Endodermal cell (in vitro differentiated cells): Measurements from ENCODE around the gene SIRT6. TPM values are rescaled to one million over a fixed set of nuclear protein-coding genes. Genes with fewer than 3 reads are reported as not detected.
"Not testable (repeated sequence)": the region's sequence is repeated elsewhere in the genome, so short reads cannot be mapped to it uniquely, and the experiment has no call there.

Source experiments
- DNase-seq: peaks from one replicate; pipeline ENCODE4 v3.0.0-alpha.2; 2017
- H3K27ac ChIP-seq: 2 replicates; pipeline ENCODE4 v1.5.1; 2013; ENCODE audit warnings: mild to moderate bottlenecking, low read depth, low read length, moderate library complexity
- H3K27me3 ChIP-seq: 2 replicates; pipeline ENCODE4 v1.6.1; 2013; ENCODE audit warnings: mild to moderate bottlenecking, low read length, moderate library complexity; ENCODE audit not compliant: insufficient read depth, control insufficient read depth, poor library complexity, severe bottlenecking
- H3K36me3 ChIP-seq: 2 replicates; pipeline ENCODE4 v1.7.0; 2013; ENCODE audit warnings: mild to moderate bottlenecking, low read length, moderate library complexity; ENCODE audit not compliant: control insufficient read depth, insufficient read depth
- H3K4me1 ChIP-seq: one replicate; pipeline ENCODE4 v1.7.0; 2013; ENCODE audit warnings: low read length; ENCODE audit not compliant: control insufficient read depth, insufficient read depth
- H3K4me3 ChIP-seq: 2 replicates; pipeline ENCODE4 v1.5.1; 2013; ENCODE audit warnings: mild to moderate bottlenecking, low read length, moderate library complexity
- H3K9ac ChIP-seq: 2 replicates; pipeline ENCODE4 v1.6.1; 2013; ENCODE audit warnings: mild to moderate bottlenecking, low read length, moderate library complexity; ENCODE audit not compliant: poor library complexity, severe bottlenecking; ENCODE audit errors: extremely low read depth
- H3K9me3 ChIP-seq: 2 replicates; pipeline ENCODE4 v1.6.1; 2013; ENCODE audit warnings: mild to moderate bottlenecking, low read length, moderate library complexity; ENCODE audit not compliant: control insufficient read depth
- H3K27ac Mint-ChIP-seq: 2 replicates; pipeline ENCODE4 v1.8.0; 2020; ENCODE audit warnings: mixed read lengths
- H3K27me3 Mint-ChIP-seq: 2 replicates; pipeline ENCODE4 v1.8.0; 2021; ENCODE audit warnings: mild to moderate bottlenecking, mixed read lengths; ENCODE audit not compliant: insufficient read depth
- H3K36me3 Mint-ChIP-seq: 2 replicates; pipeline ENCODE4 v1.8.0; 2020; ENCODE audit warnings: low read depth, mixed read lengths
- H3K4me1 Mint-ChIP-seq: 2 replicates; pipeline ENCODE4 v1.8.0; 2020; ENCODE audit warnings: mixed read lengths
- H3K4me3 Mint-ChIP-seq: 2 replicates; pipeline ENCODE4 v1.8.0; 2020; ENCODE audit warnings: mild to moderate bottlenecking, moderate library complexity, mixed read lengths
- H3K9me3 Mint-ChIP-seq: 2 replicates; pipeline ENCODE4 v1.8.0; 2020; ENCODE audit warnings: mild to moderate bottlenecking, mixed read lengths
- CTCF ChIP-seq: fragments of 200-600 bp; sonication (generic); conservative IDR thresholded peaks from 2 replicates; pipeline ENCODE4 v1.5.0; 2021; ENCODE audit warnings: antibody characterized with exemption, mild to moderate bottlenecking
- WGBS, 2 experiments: methylation state at CpG; one replicate each; pipeline versions ENCODE4 v1.1.5 to v1.1.7; 2013; ENCODE audit warnings: missing lambda C conversion rate in 2 of 2, mixed read lengths in 1 of 2; ENCODE audit not compliant: insufficient coverage in 1 of 2, insufficient read length in 1 of 2; 5-methylcytosine and 5-hydroxymethylcytosine counted together
- total RNA-seq, 2 donors: library from RNA; stranded (reverse); fragmentation: NEBNext Ultra II Directional in 1 of 2; extraction: Animal tissue kit (Norgen Biotek cat#: 25700) in 1 of 2; gene quantifications; 2 replicates in 1 of 2; 3 replicates in 1 of 2; pipeline ENCODE4 v1.2.1, GENCODE V29; 2021

Gene SIRT6
- total RNA-seq, 2 donors from 2014 or later, result 22.1 to 29.1 TPM

GRCh38 chr19:4136680-4137088 lies 45.7 kb downstream of the SIRT6 start:
- no peaks in the 10 kb centered on the region for H3K27me3 ChIP-seq
- H3K4me3 ChIP-seq, result no peak overlapping the region
- Mint-ChIP-seq H3K36me3 (no peaks in the 10 kb centered on the region), H3K27ac (no peak overlapping the region), H3K4me1 (peaks cover 1% of the 10 kb centered on the region), H3K27me3 (peaks cover 4% of the 10 kb centered on the region), H3K9me3 (no peaks in the 10 kb centered on the region), H3K4me3 (no peak overlapping the region)
- H3K9me3 ChIP-seq, result no peaks in the 10 kb centered on the region
- TF ChIP-seq CTCF, result no peak
- 93 to 94% methylated on average over 7 to 8 of the region's 8 CpGs for WGBS, 2 experiments
- no peak overlapping the region for H3K9ac ChIP-seq
- DNase-seq, result no peak
- H3K4me1 ChIP-seq, result no peaks in the 10 kb centered on the region
- no peaks in the 10 kb centered on the region for H3K36me3 ChIP-seq
- H3K27ac ChIP-seq, result no peak overlapping the region

- H3K36me3 Mint-ChIP-seq, DNase-seq, H3K9me3 Mint-ChIP-seq, H3K4me1 ChIP-seq, H3K9me3 ChIP-seq, H3K4me1 Mint-ChIP-seq, H3K27ac ChIP-seq, H3K36me3 ChIP-seq, H3K27me3 Mint-ChIP-seq, H3K27me3 ChIP-seq, H3K9ac ChIP-seq, H3K4me3 Mint-ChIP-seq, H3K4me3 ChIP-seq, H3K27ac Mint-ChIP-seq: not testable (repeated sequence)
- WGBS, 2 experiments, result 94 to 98% methylated on average over 9 of the region's 9 CpGs
Observed at GRCh38 chr19:4135386-4135785, 47.0 kb downstream of the SIRT6 start.

- Mint-ChIP-seq H3K4me3 (no peak overlapping the region), H3K27me3 (peaks cover 4% of the 10 kb centered on the region), H3K9me3 (no peaks in the 10 kb centered on the region), H3K36me3 (no peaks in the 10 kb centered on the region), H3K4me1 (no peaks in the 10 kb centered on the region), H3K27ac (no peak overlapping the region)
- H3K9ac ChIP-seq, result no peak overlapping the region
- no peaks in the 10 kb centered on the region for H3K9me3 ChIP-seq
- WGBS, 2 experiments, result 68 to 77% methylated on average over 6 of the region's 6 CpGs
- no peaks in the 10 kb centered on the region for H3K27me3 ChIP-seq
- no peak for TF ChIP-seq CTCF
- H3K27ac ChIP-seq, result no peak overlapping the region
- no peak overlapping the region for H3K4me3 ChIP-seq
- no peaks in the 10 kb centered on the region for H3K4me1 ChIP-seq
- no peaks in the 10 kb centered on the region for H3K36me3 ChIP-seq
- no peak for DNase-seq
Observed at GRCh38 chr19:4134351-4134750, 48.0 kb downstream of the SIRT6 start.

- Histone ChIP-seq H3K4me3 (no peak overlapping the region), H3K27ac (no peak overlapping the region), H3K9me3 (no peaks in the 10 kb centered on the region), H3K27me3 (no peaks in the 10 kb centered on the region), H3K36me3 (no peaks in the 10 kb centered on the region), H3K4me1 (no peaks in the 10 kb centered on the region), H3K9ac (no peak overlapping the region)
- no peaks in the 10 kb centered on the region for H3K36me3 Mint-ChIP-seq
- H3K27ac Mint-ChIP-seq, result no peak overlapping the region
- H3K27me3 Mint-ChIP-seq, result peaks cover 8% of the 10 kb centered on the region
- WGBS, 2 experiments, result 78 to 81% methylated on average over 8 of the region's 8 CpGs
- no peaks in the 10 kb centered on the region for H3K4me1 Mint-ChIP-seq
- H3K9me3 Mint-ChIP-seq, result no peaks in the 10 kb centered on the region
- TF ChIP-seq CTCF, result no peak
- H3K4me3 Mint-ChIP-seq, result no peak overlapping the region
- DNase-seq, result no peak
Observed at GRCh38 chr19:4130744-4131438, 51.5 kb downstream of the SIRT6 start.

GRCh38 chr19:4129050-4129449 lies 53.3 kb downstream of the SIRT6 start:
- not testable (repeated sequence) for H3K9me3 ChIP-seq, H3K9ac ChIP-seq, H3K9me3 Mint-ChIP-seq, H3K4me3 Mint-ChIP-seq, H3K4me1 ChIP-seq, H3K36me3 Mint-ChIP-seq, H3K27me3 ChIP-seq, DNase-seq, H3K27me3 Mint-ChIP-seq, H3K4me3 ChIP-seq, H3K4me1 Mint-ChIP-seq, H3K36me3 ChIP-seq, H3K27ac Mint-ChIP-seq, H3K27ac ChIP-seq
- 90 to 95% methylated on average over 2 to 7 of the region's 7 CpGs for WGBS, 2 experiments
